BLaER1 treated with 17β-estradiol and CSF1 and Interleukin-3, amounts not matched to agents 10 nM and 100 nM (cell line): ENCODE results near the gene ESRRG.

ENCODE experiments used
- H3K27ac ChIP-seq, 11 experiments: shearing (Covaris generic); formaldehyde crosslinking; 2 replicates each; pipeline ENCODE4 v1.8.1; 2022
- H3K27me3 ChIP-seq, 11 experiments: shearing (Covaris generic); formaldehyde crosslinking; 2 replicates each; pipeline ENCODE4 v1.8.1; 2022
- H3K36me3 ChIP-seq, 11 experiments: shearing (Covaris generic); formaldehyde crosslinking; 2 replicates each; pipeline ENCODE4 v1.8.1; 2022
- H3K4me1 ChIP-seq, 10 experiments: shearing (Covaris generic); formaldehyde crosslinking; 2 replicates each; pipeline ENCODE4 v1.8.1; 2022
- H3K4me2 ChIP-seq, 11 experiments: shearing (Covaris generic); formaldehyde crosslinking; 2 replicates each; pipeline ENCODE4 v1.8.1; 2022
- H3K4me3 ChIP-seq, 10 experiments: shearing (Covaris generic); formaldehyde crosslinking; 2 replicates each; pipeline ENCODE4 v1.8.1; 2022
- H3K9ac ChIP-seq, 11 experiments: shearing (Covaris generic); formaldehyde crosslinking; 2 replicates each; pipeline ENCODE4 v1.8.1; 2022
- H3K9me3 ChIP-seq, 11 experiments: shearing (Covaris generic); formaldehyde crosslinking; replicated peaks in 1 of 11; 2 replicates each; pipeline ENCODE4 v1.8.1; 2022
- H4K20me1 ChIP-seq, 11 experiments: shearing (Covaris generic); formaldehyde crosslinking; 2 replicates each; pipeline ENCODE4 v1.8.1; 2022
- Cebpa-rat ChIP-seq, 11 experiments: shearing (Covaris generic); IDR thresholded peaks; 2 replicates each; pipeline ENCODE4 v1.8.1; 2022

Gene ESRRG

GRCh38 chr1:216600730-216601609, 122.3 kb downstream of the ESRRG start:
- TF ChIP-seq Cebpa-rat (IDR thresholded peaks at IDR 0.05): no peak
- Histone ChIP-seq H3K4me1 (no peaks in the 10 kb centered on the region), H3K9ac (no peak overlapping the region), H3K4me3 (no peak overlapping the region), H3K4me2 (no peak overlapping the region), H4K20me1 (no peaks in the 10 kb centered on the region), H3K9me3 (peaks cover 0 to 6% (median 3%) of the 10 kb centered on the region in 11 experiments; a peak in 4 of 22 replicates), H3K27ac (no peak overlapping the region), H3K36me3 (no peaks in the 10 kb centered on the region), H3K27me3 (no peaks in the 10 kb centered on the region)

DNA sequence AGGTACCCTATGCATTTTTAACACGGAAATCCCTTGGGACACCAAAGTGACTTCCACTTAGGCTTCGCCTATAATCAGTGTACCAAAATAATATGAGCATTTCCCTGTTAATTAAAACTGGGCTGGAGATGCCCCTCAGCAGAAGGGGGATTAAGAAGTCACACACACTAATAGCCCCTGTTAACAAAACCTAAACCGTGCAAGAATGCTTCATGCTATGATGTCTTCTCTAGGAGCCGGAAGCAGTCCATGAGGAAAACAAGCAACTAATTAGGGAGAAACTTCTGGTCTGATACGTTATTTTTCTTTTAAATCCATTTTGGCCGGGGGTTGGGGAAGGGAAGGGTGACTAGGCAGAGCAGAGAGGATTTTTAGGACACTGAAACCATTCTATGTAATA, 123.4 kb downstream of the ESRRG start:
- H3K9me3 ChIP-seq: peaks cover 0 to 6% (median 3%) of the 10 kb centered on the region in 11 experiments; a peak in 4 of 22 replicates
- no peak overlapping the region for H3K27ac ChIP-seq
- H3K4me1 ChIP-seq: no peaks in the 10 kb centered on the region
- no peaks in the 10 kb centered on the region for H3K27me3 ChIP-seq
- H3K36me3 ChIP-seq: no peaks in the 10 kb centered on the region
- H3K9ac ChIP-seq: no peak overlapping the region
- H3K4me3 ChIP-seq: no peak overlapping the region
- H4K20me1 ChIP-seq: no peaks in the 10 kb centered on the region
- no peak for TF ChIP-seq Cebpa-rat (IDR thresholded peaks at IDR 0.05)
- H3K4me2 ChIP-seq: no peak overlapping the region

- peaks cover 0 to 6% (median 3%) of the 10 kb centered on the region in 11 experiments; a peak in 4 of 22 replicates for H3K9me3 ChIP-seq
- no peaks in the 10 kb centered on the region for H3K4me1 ChIP-seq
- H3K36me3 ChIP-seq: no peaks in the 10 kb centered on the region
- H3K4me3 ChIP-seq: no peak overlapping the region
- no peaks in the 10 kb centered on the region for H3K27me3 ChIP-seq
- no peak overlapping the region for H3K27ac ChIP-seq
- no peak overlapping the region for H3K4me2 ChIP-seq
- H4K20me1 ChIP-seq: no peaks in the 10 kb centered on the region
- no peak overlapping the region for H3K9ac ChIP-seq
- no peak for TF ChIP-seq Cebpa-rat (IDR thresholded peaks at IDR 0.05)
Observed at GRCh38 chr1:216598448-216598847, 124.8 kb downstream of the ESRRG start.

GRCh38 chr1:216596281-216596862, 126.9 kb downstream of the ESRRG start:
- Histone ChIP-seq H3K4me3 (no peak overlapping the region), H3K36me3 (no peaks in the 10 kb centered on the region), H3K27ac (no peak overlapping the region), H3K4me1 (no peaks in the 10 kb centered on the region), H3K27me3 (no peaks in the 10 kb centered on the region), H4K20me1 (no peaks in the 10 kb centered on the region), H3K9me3 (peaks cover 0 to 6% (median 3%) of the 10 kb centered on the region in 11 experiments; a peak in 4 of 22 replicates), H3K9ac (no peak overlapping the region), H3K4me2 (no peak overlapping the region)
- TF ChIP-seq Cebpa-rat (IDR thresholded peaks at IDR 0.05): no peak

DNA sequence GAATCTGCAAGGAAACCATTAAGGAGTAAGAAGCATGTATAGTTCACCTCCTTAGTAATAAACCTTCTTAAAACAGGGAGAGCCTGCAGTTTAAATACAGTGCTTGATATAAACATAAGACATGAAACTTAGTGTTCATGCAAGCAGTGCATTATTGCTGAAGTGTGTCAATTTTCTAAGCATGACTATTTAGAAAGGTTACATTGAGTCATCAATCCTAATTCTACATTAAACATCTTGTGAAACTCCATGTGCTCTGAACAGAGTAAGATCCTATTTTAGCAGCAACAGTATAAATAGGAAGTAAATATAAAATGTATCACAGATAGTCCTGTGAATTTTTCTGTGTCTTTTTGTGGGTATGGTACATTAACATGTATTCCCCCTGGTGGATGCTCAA, 135.5 kb downstream of the ESRRG start:
- Histone ChIP-seq H3K27me3 (no peaks in the 10 kb centered on the region), H4K20me1 (no peaks in the 10 kb centered on the region), H3K9me3 (peaks cover 0 to 9% (median 0%) of the 10 kb centered on the region in 11 experiments; a peak in 4 of 22 replicates), H3K4me2 (no peak overlapping the region), H3K4me1 (no peaks in the 10 kb centered on the region), H3K4me3 (no peak overlapping the region), H3K27ac (no peak overlapping the region), H3K9ac (no peak overlapping the region), H3K36me3 (no peaks in the 10 kb centered on the region)
- no peak for TF ChIP-seq Cebpa-rat (IDR thresholded peaks at IDR 0.05)

DNA sequence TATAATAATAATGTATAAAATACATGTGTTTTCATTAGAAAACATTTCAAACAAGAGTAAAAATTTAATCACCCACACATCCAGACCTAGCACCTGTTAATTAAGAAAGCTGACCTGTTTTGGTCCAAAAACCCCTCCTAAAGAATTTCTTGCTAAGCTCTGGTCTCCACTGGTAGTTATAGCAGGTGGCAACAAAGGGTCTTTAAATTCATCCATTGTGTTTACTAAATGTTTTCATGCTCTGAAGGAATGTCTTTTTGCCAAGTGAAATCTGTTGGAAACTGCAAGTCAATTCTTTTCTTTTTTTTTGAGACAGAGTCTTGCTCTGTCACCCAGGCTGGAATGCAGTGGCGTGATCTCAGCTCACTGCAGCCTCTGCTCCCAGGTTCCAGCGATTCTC, 141.1 kb downstream of the ESRRG start:
- H3K36me3 ChIP-seq: no peaks in the 10 kb centered on the region
- no peak overlapping the region for H3K27ac ChIP-seq
- no peak for TF ChIP-seq Cebpa-rat (IDR thresholded peaks at IDR 0.05)
- no peak overlapping the region for H3K4me3 ChIP-seq
- H3K9me3 ChIP-seq: peaks cover 0 to 9% (median 0%) of the 10 kb centered on the region in 11 experiments; a peak in 4 of 22 replicates
- H3K4me1 ChIP-seq: no peaks in the 10 kb centered on the region
- H4K20me1 ChIP-seq: no peaks in the 10 kb centered on the region
- H3K9ac ChIP-seq: no peak overlapping the region
- no peaks in the 10 kb centered on the region for H3K27me3 ChIP-seq
- no peak overlapping the region for H3K4me2 ChIP-seq

GRCh38 chr1:216580538-216581057, 142.6 kb downstream of the ESRRG start:
- H3K36me3 ChIP-seq: no peaks in the 10 kb centered on the region
- no peaks in the 10 kb centered on the region for H4K20me1 ChIP-seq
- no peak overlapping the region for H3K4me2 ChIP-seq
- H3K9me3 ChIP-seq: peaks cover 0 to 9% (median 0%) of the 10 kb centered on the region in 11 experiments; a peak in 4 of 22 replicates
- TF ChIP-seq Cebpa-rat (IDR thresholded peaks at IDR 0.05): no peak
- no peaks in the 10 kb centered on the region for H3K27me3 ChIP-seq
- no peak overlapping the region for H3K27ac ChIP-seq
- H3K4me3 ChIP-seq: no peak overlapping the region
- no peak overlapping the region for H3K9ac ChIP-seq
- H3K4me1 ChIP-seq: no peaks in the 10 kb centered on the region

DNA sequence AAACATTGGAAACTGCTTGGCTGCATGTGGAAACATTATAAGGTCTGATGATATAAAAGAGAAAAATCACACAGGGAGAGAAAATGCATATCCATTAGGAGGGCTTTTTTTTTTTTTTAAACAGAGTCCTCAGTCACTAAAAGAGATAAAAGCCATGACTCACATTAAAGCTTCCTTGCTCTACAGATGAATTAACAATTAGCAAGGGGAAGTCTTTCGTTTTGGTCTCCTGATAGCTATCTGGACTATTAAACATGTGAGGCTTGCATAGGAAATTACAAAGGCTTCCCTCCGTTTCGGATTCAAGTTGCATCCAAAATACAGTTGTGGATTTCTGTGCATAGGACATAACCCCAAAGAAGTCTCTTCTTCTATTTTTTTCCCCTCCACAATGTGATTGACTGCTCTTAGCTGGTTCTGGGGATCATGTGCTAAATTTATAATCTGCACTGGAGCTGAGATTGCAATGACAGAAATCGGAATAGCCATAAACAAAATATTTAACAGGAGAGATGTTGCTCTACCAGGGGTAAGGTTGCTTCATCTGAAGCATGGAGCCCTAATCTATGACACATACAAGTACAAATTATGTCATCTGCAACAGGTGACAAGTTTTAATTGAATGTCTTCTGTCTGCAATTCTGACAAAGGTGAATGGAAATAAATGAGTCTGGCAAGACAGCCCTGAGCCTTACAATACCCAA, 146.8 kb downstream of the ESRRG start:
- no peaks in the 10 kb centered on the region for H3K36me3 ChIP-seq
- H3K4me2 ChIP-seq: no peak overlapping the region
- no peak overlapping the region for H3K9ac ChIP-seq
- no peak for TF ChIP-seq Cebpa-rat (IDR thresholded peaks at IDR 0.05)
- H4K20me1 ChIP-seq: no peaks in the 10 kb centered on the region
- no peaks in the 10 kb centered on the region for H3K4me1 ChIP-seq
- no peak overlapping the region for H3K4me3 ChIP-seq
- H3K27ac ChIP-seq: no peak overlapping the region
- H3K9me3 ChIP-seq: no peaks in the 10 kb centered on the region
- H3K27me3 ChIP-seq: no peaks in the 10 kb centered on the region

DNA sequence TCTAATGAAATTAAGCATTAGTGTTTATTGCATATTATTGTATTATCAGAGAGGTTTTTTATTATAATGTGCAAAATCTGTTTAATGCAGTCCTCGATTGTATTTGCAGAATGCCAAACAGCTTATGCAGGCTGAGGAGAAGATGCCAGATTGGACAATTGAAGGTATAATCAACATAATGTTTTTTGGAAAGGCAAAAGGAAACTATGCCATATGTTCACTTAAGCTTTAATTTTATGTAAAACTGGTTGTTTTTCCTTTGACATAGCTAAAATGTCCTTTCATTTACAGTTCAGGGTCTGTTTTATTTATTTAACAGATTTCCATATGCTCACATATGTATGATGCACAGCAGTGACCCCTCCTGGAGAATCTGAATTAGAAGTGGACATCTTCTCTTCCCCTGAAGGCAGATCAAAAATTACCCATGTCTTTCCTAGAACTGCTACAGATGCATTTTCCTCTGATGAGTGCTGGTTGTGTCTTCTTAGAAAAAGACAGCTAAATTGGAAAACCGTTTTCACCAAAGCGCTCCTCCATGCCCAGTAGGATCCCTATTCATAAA, 156.5 kb downstream of the ESRRG start:
- Histone ChIP-seq H3K36me3 (no peaks in the 10 kb centered on the region), H3K4me1 (no peaks in the 10 kb centered on the region), H3K4me2 (no peak overlapping the region), H3K4me3 (no peak overlapping the region), H3K27me3 (no peaks in the 10 kb centered on the region), H4K20me1 (no peaks in the 10 kb centered on the region), H3K9me3 (no peaks in the 10 kb centered on the region), H3K9ac (no peak overlapping the region), H3K27ac (no peak overlapping the region)
- TF ChIP-seq Cebpa-rat (IDR thresholded peaks at IDR 0.05): no peak
